Amniotic epithelial cell (primary cell): ENCODE results near the gene SPTSSA.
A peak's percentile ranks its signal among the peaks of the same experiment; 100 is the strongest.
"Not testable (repeated sequence)": the region's sequence is repeated elsewhere in the genome, so short reads cannot be mapped to it uniquely, and the experiment has no call there.

ENCODE experiments used
- DNase-seq: peaks from one replicate; pipeline ENCODE4 v3.0.0-alpha.2; 2010; ENCODE audit warnings: low read depth

Gene SPTSSA

DNA sequence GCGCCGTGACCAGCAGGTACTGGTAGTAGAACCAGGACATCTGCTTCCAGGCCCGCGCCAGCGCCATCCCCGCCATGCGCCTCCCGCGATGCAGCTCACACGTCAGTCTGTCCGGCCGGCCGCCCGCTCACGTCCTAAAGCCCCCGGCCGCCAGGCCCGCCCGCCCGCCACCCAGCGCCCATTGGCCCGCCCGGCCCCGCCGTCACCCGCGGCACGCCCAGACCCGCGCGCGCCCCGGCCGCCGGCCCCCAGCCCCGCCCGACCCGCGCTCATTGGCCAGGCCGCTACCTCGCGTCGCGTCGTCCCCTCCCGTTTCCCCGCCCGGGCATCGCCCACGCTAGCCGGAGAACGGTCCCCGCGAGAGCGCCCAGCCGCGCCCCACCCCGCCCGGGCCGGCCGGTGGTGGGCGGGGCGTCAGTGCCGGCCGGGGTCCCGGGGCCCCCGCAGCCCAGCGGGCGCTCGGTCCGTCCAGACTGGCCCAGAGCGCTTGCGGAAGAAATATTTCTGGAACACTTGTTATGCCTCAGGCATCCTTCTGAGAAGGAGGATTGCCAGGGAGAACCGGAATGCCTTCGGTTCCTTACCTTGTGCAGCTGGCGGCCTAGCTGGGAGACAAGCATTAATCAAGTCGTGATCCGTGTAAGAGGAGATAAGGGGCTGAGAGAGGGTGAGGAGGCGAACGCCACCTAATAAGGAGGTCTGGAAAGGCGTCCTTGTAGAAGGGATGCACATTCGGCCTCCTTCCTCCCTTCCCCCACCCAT, at the start of gene SPTSSA:
SPTSSA (minus strand) TSS at position 109 of the 762 bp plus-strand sequence; CDS start at position 76, 33 bp downstream.
- peak; percentile 85 for DNase-seq

DNA sequence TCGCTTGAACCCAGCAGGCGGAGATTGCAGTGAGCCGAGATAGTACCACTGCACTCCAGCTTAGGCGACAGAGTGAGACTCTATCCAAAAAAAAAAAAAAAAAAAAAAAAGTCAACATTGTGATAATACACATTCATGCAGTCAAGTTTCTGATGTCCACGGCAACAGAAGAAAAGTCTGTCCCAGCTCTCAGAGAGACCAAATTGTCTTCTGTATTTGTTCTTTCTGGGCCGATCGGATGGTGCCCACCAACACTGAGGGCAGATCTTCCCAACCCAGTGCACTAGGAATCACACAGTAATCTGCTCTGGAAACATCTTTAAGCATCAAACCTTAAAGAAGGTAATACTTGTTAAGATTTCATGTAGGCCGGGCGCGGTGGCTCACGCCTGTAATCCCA, 45.8 kb upstream of the SPTSSA start:
- DNase-seq: no peak

GRCh38 chr14:34507459-34507858, 45.4 kb upstream of the SPTSSA start:
- DNase-seq: no peak

GRCh38 chr14:34505124-34505491, 43.1 kb upstream of the SPTSSA start:
- not testable (repeated sequence) for DNase-seq

- not testable (repeated sequence) for DNase-seq
Observed at GRCh38 chr14:34504027-34504426, 42.0 kb upstream of the SPTSSA start.

- DNase-seq: no peak
Observed at GRCh38 chr14:34502545-34503225, 40.6 kb upstream of the SPTSSA start.

DNA sequence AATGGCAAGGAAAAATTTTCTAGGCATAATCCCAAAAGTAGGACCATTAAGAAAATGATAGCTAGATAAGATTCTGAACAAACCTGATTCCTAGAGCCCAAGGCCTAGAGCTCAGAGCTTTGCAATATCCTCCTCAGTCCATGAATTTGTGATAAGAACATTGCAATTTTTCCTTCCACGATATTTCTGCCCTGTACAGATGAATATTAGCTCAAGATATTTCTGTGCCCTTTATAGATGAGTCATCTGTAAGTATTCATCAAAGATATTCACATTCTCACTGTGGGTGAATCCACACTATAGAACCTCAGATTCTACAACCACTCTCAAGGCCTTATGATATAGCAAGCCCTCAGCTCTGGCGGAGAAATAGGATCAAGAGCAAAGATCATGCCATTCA, 40.0 kb upstream of the SPTSSA start:
- DNase-seq: peak; percentile 62

- DNase-seq: no peak
Observed at GRCh38 chr14:34501004-34501580, 39.1 kb upstream of the SPTSSA start.

DNA sequence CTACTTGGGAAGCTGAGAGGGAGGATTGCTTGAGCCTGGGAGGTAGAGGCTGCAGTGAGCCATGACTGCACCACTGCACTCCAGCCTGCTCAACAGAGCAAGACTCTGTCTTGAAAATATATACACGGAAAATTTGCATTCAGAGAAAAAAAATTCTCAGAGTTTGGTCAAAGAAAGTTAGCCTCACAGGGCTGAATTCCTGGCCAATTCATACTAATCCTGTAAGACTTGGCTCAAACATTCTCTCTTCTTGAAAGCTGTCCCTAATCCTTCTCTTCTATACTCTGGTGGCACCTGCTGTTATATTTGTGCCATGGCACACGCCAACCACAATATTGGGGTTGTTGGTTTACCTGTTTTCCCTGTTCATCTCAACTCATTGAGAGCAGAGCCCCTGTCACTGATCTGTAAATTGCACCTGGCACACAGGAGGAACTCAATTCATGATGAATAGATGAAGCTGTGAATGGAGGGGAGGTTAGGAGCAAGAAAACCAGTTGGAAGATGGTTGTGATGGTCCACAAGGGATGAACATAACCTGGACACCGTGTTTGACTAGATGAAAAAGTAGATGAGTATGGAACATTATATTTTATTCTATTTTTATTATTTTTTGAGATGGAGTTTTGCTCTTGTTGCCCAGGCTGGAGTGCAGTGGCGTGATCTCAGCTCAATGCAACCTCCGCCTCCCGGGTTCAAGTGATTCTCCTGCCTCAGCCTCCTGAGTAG, 36.8 kb upstream of the SPTSSA start:
- peak; percentile 36 for DNase-seq

DNA sequence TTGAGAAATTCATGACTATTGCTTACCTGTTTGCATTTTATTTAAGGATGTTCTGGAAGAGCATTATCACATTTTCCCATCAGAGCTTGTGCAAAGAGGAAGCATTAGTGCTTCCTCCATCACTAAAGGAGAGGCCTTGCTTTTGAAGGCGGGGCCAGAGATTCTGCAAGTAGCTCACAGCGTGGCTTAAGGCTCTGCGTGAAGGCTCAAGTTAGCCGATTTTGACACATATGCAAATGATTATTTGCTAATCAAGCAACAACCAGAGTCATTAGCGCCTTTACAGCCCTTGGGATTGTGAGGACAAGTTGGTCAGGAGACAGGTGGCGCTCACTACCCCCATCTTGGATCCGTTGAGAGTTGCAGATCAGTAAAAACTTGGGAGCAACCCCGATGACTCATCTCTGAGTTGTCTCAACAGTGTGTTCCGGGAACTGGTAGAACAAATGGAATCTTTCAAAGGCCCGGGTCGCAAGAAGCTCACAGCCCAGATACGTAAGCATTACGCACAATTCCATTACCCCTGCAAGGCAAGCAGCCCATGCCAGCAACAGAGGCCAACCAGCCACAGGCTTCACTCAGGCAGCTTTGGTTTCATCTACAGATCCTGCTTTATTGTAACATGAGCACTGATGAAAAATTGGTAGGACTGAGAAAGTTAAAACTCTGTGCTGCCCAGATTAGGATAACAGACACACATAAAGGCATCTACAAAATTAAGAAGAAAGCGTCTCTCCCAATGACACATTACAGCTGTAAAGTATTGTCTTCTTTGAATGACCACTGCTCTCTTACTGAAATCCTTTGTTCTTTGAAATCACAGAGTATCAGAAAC, 34.9 kb upstream of the SPTSSA start:
- peak; percentile 99 for DNase-seq

GRCh38 chr14:34496007-34496678, 34.1 kb upstream of the SPTSSA start:
- peak; percentile 48 for DNase-seq

DNA sequence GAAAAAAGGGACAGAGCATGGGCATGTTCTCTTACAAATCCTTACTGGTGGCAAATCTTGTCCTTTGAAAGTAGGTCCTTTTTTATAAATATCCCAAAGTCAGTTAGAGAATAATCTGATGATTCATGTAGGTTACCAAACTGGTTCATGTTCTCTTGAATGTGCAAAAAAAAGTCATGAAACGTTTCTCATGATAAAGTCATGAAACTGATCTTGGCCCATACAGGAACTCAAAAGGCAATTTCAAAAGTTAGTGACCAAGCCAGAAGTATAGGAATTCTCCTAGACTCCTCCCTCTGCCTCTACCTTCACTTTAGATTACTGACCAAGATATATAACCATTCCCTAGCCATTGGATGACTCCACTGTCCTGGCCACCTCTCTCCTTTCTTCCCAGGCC, 27.3 kb upstream of the SPTSSA start:
- DNase-seq: peak; percentile 40

DNA sequence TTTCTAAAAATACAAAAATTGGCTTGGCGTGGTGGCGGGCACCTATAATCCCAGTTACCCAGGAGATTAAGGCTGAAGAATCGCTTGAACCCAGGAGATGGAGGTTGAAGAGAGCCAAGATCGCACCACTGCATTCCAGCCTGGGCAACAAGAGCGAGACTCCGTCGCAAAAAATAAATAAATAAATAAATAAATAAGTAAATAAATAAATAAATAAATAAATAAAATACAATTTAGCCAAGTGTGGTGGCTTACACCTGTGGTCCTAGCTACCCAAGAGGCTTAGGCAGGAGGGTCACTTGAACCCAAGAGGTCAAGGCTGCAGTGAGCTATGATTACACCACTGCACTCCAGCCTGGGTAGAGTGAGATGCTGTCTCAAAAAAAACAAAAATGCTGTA, 26.5 kb upstream of the SPTSSA start:
- DNase-seq: no peak

- DNase-seq: no peak
Observed at GRCh38 chr14:34484726-34485125, 22.7 kb upstream of the SPTSSA start.

DNA sequence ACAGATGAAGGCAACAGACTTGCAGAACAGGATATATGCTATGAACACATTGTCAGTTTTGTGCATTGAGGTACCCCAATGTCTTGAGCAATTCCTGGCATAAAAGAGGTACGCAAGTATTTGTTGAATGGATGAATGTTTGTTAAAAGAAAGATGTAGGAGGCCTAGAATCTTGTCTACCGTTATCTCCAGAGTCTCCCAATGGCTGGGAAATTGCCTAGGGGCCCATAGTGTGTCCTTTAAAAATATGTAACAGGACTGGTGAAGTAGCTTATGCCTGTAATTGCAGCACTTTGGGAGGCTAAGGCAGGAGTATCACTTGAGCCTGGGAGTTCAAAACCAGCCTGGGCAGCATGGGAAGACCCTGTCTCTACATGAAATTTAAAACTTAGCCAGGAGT, 20.4 kb upstream of the SPTSSA start:
- no peak for DNase-seq

DNA sequence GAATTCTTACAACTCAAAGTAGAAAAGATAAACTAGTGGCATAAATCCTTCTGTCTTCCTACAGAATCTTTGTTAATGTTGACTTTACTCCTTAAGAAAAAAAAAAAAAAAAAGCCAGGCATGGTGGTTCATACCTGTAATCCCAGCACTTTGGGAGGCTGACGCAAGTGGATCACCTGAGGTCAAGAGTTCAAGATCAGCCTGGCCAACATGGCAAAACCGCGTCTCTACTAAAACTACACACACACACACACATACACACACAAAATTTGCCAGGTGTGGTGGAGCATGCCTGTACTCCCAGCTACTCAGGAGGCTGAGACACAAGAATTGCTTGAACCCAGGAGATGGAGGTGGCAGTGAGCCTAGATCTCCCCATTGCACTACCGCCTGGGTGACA, 17.7 kb upstream of the SPTSSA start:
- no peak for DNase-seq

- DNase-seq: no peak
Observed at GRCh38 chr14:34478261-34478660, 16.2 kb upstream of the SPTSSA start.

- not testable (repeated sequence) for DNase-seq
Observed at GRCh38 chr14:34476036-34476435, 14.0 kb upstream of the SPTSSA start.

DNA sequence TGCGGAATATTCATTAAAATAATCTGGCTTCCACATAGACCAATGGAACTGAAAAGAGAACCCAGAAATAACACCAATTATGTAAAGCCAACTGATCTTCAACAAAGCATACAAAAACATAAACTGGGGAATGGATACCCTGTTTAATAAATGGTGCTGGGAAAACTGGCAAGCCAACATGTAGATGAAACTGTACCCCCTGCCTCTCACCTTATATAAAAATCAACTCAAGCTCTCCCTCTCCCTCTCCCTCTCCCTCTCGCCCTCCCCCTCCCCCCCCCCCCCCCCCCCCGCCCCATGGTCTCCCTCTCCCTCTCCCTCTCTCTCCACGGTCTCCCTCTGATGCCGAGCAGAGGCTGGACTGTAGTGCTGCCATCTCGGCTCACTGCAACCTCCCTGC, 13.1 kb upstream of the SPTSSA start:
- DNase-seq: no peak

DNA sequence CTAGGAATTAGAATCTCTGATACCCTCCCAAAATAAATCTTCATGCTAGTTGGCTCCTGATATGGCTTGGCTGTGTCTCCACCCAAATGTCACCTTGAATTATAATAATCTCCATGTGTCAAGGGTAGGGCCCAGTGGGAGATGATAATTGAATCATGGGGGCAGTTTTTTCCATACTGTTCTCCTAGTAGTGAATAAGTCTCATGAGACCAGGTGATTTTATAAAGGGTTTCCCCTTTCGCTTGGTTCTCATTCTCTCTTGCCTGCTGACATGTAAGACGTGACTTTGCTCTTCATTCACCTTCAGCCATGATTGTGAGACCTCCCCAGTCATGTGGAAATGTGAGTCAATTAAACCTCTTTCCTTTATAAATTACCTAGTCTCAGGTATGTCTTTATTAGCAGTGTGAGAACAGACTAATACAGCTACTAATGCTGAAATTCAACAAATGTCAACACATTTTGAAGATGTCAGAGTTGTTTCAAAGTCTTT, 12.2 kb upstream of the SPTSSA start:
- DNase-seq: no peak

DNA sequence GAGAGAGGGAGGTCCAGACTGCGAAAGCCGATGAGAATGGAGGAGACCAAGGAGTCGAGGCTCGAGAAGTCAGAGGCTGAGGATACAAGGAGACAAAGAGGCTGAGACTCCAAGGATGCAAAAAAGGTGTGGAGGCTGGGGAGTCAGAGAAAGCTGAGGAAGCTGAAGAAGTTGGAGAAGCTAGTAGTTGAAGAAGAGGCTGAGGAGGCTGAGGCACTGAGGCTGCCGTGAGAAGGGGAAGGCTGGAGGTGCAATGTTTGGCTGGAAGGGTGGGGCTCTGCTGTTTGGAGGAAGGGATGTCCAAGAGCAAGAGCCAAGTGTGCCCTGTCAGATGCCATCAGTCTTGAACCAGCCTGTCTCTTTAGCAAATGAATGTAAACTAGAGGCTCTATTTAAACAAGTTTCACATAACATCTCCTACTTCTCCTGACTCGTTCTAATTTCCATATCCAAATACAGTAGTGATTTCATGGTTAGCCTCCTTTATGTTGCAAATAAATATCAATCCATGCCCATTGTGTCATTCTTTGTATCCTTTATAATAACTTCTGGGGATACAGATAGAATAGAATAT, 10.8 kb upstream of the SPTSSA start:
- DNase-seq: no peak
